Measurements from ENCODE around the gene ZNF148.

The ZNF148 gene

GRCh38 chr3:125238759-125239158 lies 136.4 kb downstream of the ZNF148 start:
- H2BK15ac ChIP-seq (replicated peaks; ENCODE audit: low read depth) = no peak overlapping the region
- H3K36me3 ChIP-seq (ENCODE audit: control insufficient read depth, insufficient read depth, low read length) = no peaks in the 10 kb centered on the region
- H2BK5ac ChIP-seq (ENCODE audit: low read length) = no peak overlapping the region
- no peaks in the 10 kb centered on the region for H3K79me2 ChIP-seq (ENCODE audit: control insufficient read depth, insufficient read depth, low read length)
- no peak overlapping the region for H3K56ac ChIP-seq (ENCODE audit: low read length)
- no peak overlapping the region for H4K5ac ChIP-seq (ENCODE audit: low read length)
- no peak overlapping the region for H3K18ac ChIP-seq (ENCODE audit: low read length)
- no peak overlapping the region for H3K27ac ChIP-seq (ENCODE audit: low read depth, low read length)
- no peak overlapping the region for H3K4me2 ChIP-seq (ENCODE audit: low read length)
- no peaks in the 10 kb centered on the region for H3K4me1 ChIP-seq (ENCODE audit: control insufficient read depth, low read depth, low read length)
- no CpG with 5 or more reads among the region's 3 CpGs for WGBS (ENCODE audit: extremely low coverage, insufficient coverage, low lambda C conversion rate)
- no peaks in the 10 kb centered on the region for H3K27me3 ChIP-seq (ENCODE audit: insufficient read depth, low read length, poor library complexity)
- H2BK120ac ChIP-seq (ENCODE audit: low read depth, low read length) = no peak overlapping the region
- H3K4ac ChIP-seq (ENCODE audit: low read depth, low read length) = no peak overlapping the region
- no peak overlapping the region for H2AK5ac ChIP-seq (ENCODE audit: low read length)
- no peak overlapping the region for H3K9ac ChIP-seq (ENCODE audit: low read length)
- no peak overlapping the region for H4K8ac ChIP-seq (ENCODE audit: low read depth, low read length)
- H3K4me3 ChIP-seq (ENCODE audit: low read length) = no peak overlapping the region
- H3K79me1 ChIP-seq (ENCODE audit: low read length) = no peaks in the 10 kb centered on the region
- DNase-seq = no peak
- H3K23ac ChIP-seq (ENCODE audit: low read length) = no peak overlapping the region

- no peak for DNase-seq
- H2BK120ac ChIP-seq (ENCODE audit: low read depth, low read length) = no peak overlapping the region
- no peak overlapping the region for H2BK15ac ChIP-seq (replicated peaks; ENCODE audit: low read depth)
- no peak overlapping the region for H4K8ac ChIP-seq (ENCODE audit: low read depth, low read length)
- H3K79me1 ChIP-seq (ENCODE audit: low read length) = no peaks in the 10 kb centered on the region
- no peaks in the 10 kb centered on the region for H3K79me2 ChIP-seq (ENCODE audit: control insufficient read depth, insufficient read depth, low read length)
- no peak overlapping the region for H3K4me2 ChIP-seq (ENCODE audit: low read length)
- no peak overlapping the region for H4K5ac ChIP-seq (ENCODE audit: low read length)
- H3K4ac ChIP-seq (ENCODE audit: low read depth, low read length) = no peak overlapping the region
- no peak overlapping the region for H3K23ac ChIP-seq (ENCODE audit: low read length)
- H3K27me3 ChIP-seq (ENCODE audit: insufficient read depth, low read length, poor library complexity) = no peaks in the 10 kb centered on the region
- no peak overlapping the region for H3K9ac ChIP-seq (ENCODE audit: low read length)
- no peak overlapping the region for H2BK5ac ChIP-seq (ENCODE audit: low read length)
- no peaks in the 10 kb centered on the region for H3K4me1 ChIP-seq (ENCODE audit: control insufficient read depth, low read depth, low read length)
- no peak overlapping the region for H3K56ac ChIP-seq (ENCODE audit: low read length)
- WGBS (ENCODE audit: extremely low coverage, insufficient coverage, low lambda C conversion rate) = no CpG with 5 or more reads among the region's 6 CpGs
- H3K4me3 ChIP-seq (ENCODE audit: low read length) = no peak overlapping the region
- H2AK5ac ChIP-seq (ENCODE audit: low read length) = no peak overlapping the region
- H3K18ac ChIP-seq (ENCODE audit: low read length) = no peak overlapping the region
- no peaks in the 10 kb centered on the region for H3K36me3 ChIP-seq (ENCODE audit: control insufficient read depth, insufficient read depth, low read length)
- no peak overlapping the region for H3K27ac ChIP-seq (ENCODE audit: low read depth, low read length)
Measured at GRCh38 chr3:125236331-125236903, 138.7 kb downstream of the ZNF148 start.

GRCh38 chr3:125234831-125235230 lies 140.3 kb downstream of the ZNF148 start:
- no CpG with 5 or more reads among the region's 1 CpG for WGBS (ENCODE audit: extremely low coverage, insufficient coverage, low lambda C conversion rate)
- Histone ChIP-seq H3K36me3 (ENCODE audit: control insufficient read depth, insufficient read depth, low read length) (no peaks in the 10 kb centered on the region), H2BK120ac (ENCODE audit: low read depth, low read length) (no peak overlapping the region), H3K4me1 (ENCODE audit: control insufficient read depth, low read depth, low read length) (peaks cover 1% of the 10 kb centered on the region), H3K18ac (ENCODE audit: low read length) (no peak overlapping the region), H2AK5ac (ENCODE audit: low read length) (no peak overlapping the region), H3K9ac (ENCODE audit: low read length) (no peak overlapping the region), H3K27ac (ENCODE audit: low read depth, low read length) (no peak overlapping the region), H3K56ac (ENCODE audit: low read length) (no peak overlapping the region), H3K79me2 (ENCODE audit: control insufficient read depth, insufficient read depth, low read length) (no peaks in the 10 kb centered on the region), H2BK15ac (replicated peaks; ENCODE audit: low read depth) (no peak overlapping the region), H3K79me1 (ENCODE audit: low read length) (no peaks in the 10 kb centered on the region), H2BK5ac (ENCODE audit: low read length) (no peak overlapping the region), H3K4ac (ENCODE audit: low read depth, low read length) (no peak overlapping the region), H3K4me2 (ENCODE audit: low read length) (no peak overlapping the region), H3K4me3 (ENCODE audit: low read length) (no peak overlapping the region), H3K23ac (ENCODE audit: low read length) (no peak overlapping the region), H4K5ac (ENCODE audit: low read length) (no peak overlapping the region), H4K8ac (ENCODE audit: low read depth, low read length) (no peak overlapping the region), H3K27me3 (ENCODE audit: insufficient read depth, low read length, poor library complexity) (no peaks in the 10 kb centered on the region)
- no peak for DNase-seq

- DNase-seq = no peak
- no peak overlapping the region for H4K8ac ChIP-seq (ENCODE audit: low read depth, low read length)
- H3K4me2 ChIP-seq (ENCODE audit: low read length) = no peak overlapping the region
- no peak overlapping the region for H2BK120ac ChIP-seq (ENCODE audit: low read depth, low read length)
- no peak overlapping the region for H3K23ac ChIP-seq (ENCODE audit: low read length)
- no peak overlapping the region for H3K4me3 ChIP-seq (ENCODE audit: low read length)
- H3K4ac ChIP-seq (ENCODE audit: low read depth, low read length) = no peak overlapping the region
- H3K79me2 ChIP-seq (ENCODE audit: control insufficient read depth, insufficient read depth, low read length) = no peaks in the 10 kb centered on the region
- H2AK5ac ChIP-seq (ENCODE audit: low read length) = no peak overlapping the region
- H3K18ac ChIP-seq (ENCODE audit: low read length) = no peak overlapping the region
- no peaks in the 10 kb centered on the region for H3K36me3 ChIP-seq (ENCODE audit: control insufficient read depth, insufficient read depth, low read length)
- no peaks in the 10 kb centered on the region for H3K79me1 ChIP-seq (ENCODE audit: low read length)
- H3K56ac ChIP-seq (ENCODE audit: low read length) = no peak overlapping the region
- no peak overlapping the region for H4K5ac ChIP-seq (ENCODE audit: low read length)
- H3K27ac ChIP-seq (ENCODE audit: low read depth, low read length) = no peak overlapping the region
- WGBS (ENCODE audit: extremely low coverage, insufficient coverage, low lambda C conversion rate) = no CpG with 5 or more reads among the region's 3 CpGs
- H2BK5ac ChIP-seq (ENCODE audit: low read length) = no peak overlapping the region
- H3K27me3 ChIP-seq (ENCODE audit: insufficient read depth, low read length, poor library complexity) = no peaks in the 10 kb centered on the region
- peaks cover 3% of the 10 kb centered on the region for H3K4me1 ChIP-seq (ENCODE audit: control insufficient read depth, low read depth, low read length)
- H2BK15ac ChIP-seq (replicated peaks; ENCODE audit: low read depth) = no peak overlapping the region
- H3K9ac ChIP-seq (ENCODE audit: low read length) = no peak overlapping the region
Measured at GRCh38 chr3:125232401-125232800, 142.7 kb downstream of the ZNF148 start.

GRCh38 chr3:125231895-125232294 lies 143.2 kb downstream of the ZNF148 start:
- Histone ChIP-seq H2AK5ac (ENCODE audit: low read length) (no peak overlapping the region), H3K18ac (ENCODE audit: low read length) (no peak overlapping the region), H3K36me3 (ENCODE audit: control insufficient read depth, insufficient read depth, low read length) (no peaks in the 10 kb centered on the region), H3K27ac (ENCODE audit: low read depth, low read length) (no peak overlapping the region), H3K56ac (ENCODE audit: low read length) (no peak overlapping the region), H3K23ac (ENCODE audit: low read length) (no peak overlapping the region), H2BK5ac (ENCODE audit: low read length) (no peak overlapping the region), H3K4me3 (ENCODE audit: low read length) (no peak overlapping the region), H4K8ac (ENCODE audit: low read depth, low read length) (no peak overlapping the region), H3K4ac (ENCODE audit: low read depth, low read length) (no peak overlapping the region), H3K9ac (ENCODE audit: low read length) (no peak overlapping the region), H3K4me1 (ENCODE audit: control insufficient read depth, low read depth, low read length) (peaks cover 3% of the 10 kb centered on the region), H3K79me2 (ENCODE audit: control insufficient read depth, insufficient read depth, low read length) (no peaks in the 10 kb centered on the region), H3K27me3 (ENCODE audit: insufficient read depth, low read length, poor library complexity) (no peaks in the 10 kb centered on the region), H2BK15ac (replicated peaks; ENCODE audit: low read depth) (no peak overlapping the region), H3K79me1 (ENCODE audit: low read length) (no peaks in the 10 kb centered on the region), H3K4me2 (ENCODE audit: low read length) (no peak overlapping the region), H2BK120ac (ENCODE audit: low read depth, low read length) (no peak overlapping the region), H4K5ac (ENCODE audit: low read length) (no peak overlapping the region)
- no CpG with 5 or more reads among the region's 3 CpGs for WGBS (ENCODE audit: extremely low coverage, insufficient coverage, low lambda C conversion rate)
- DNase-seq = no peak

- no peak overlapping the region for H4K8ac ChIP-seq (ENCODE audit: low read depth, low read length)
- H2BK15ac ChIP-seq (replicated peaks; ENCODE audit: low read depth) = no peak overlapping the region
- H2BK5ac ChIP-seq (ENCODE audit: low read length) = no peak overlapping the region
- no peak overlapping the region for H3K23ac ChIP-seq (ENCODE audit: low read length)
- H4K5ac ChIP-seq (ENCODE audit: low read length) = no peak overlapping the region
- H3K36me3 ChIP-seq (ENCODE audit: control insufficient read depth, insufficient read depth, low read length) = no peaks in the 10 kb centered on the region
- no peak overlapping the region for H2BK120ac ChIP-seq (ENCODE audit: low read depth, low read length)
- no peak overlapping the region for H3K18ac ChIP-seq (ENCODE audit: low read length)
- no peaks in the 10 kb centered on the region for H3K79me1 ChIP-seq (ENCODE audit: low read length)
- no peak overlapping the region for H3K56ac ChIP-seq (ENCODE audit: low read length)
- peaks cover 3% of the 10 kb centered on the region for H3K4me1 ChIP-seq (ENCODE audit: control insufficient read depth, low read depth, low read length)
- no peaks in the 10 kb centered on the region for H3K27me3 ChIP-seq (ENCODE audit: insufficient read depth, low read length, poor library complexity)
- no peak overlapping the region for H3K4ac ChIP-seq (ENCODE audit: low read depth, low read length)
- DNase-seq = peak; percentile 26
- no peaks in the 10 kb centered on the region for H3K79me2 ChIP-seq (ENCODE audit: control insufficient read depth, insufficient read depth, low read length)
- H3K4me3 ChIP-seq (ENCODE audit: low read length) = no peak overlapping the region
- no CpG with 5 or more reads among the region's 1 CpG for WGBS (ENCODE audit: extremely low coverage, insufficient coverage, low lambda C conversion rate)
- no peak overlapping the region for H2AK5ac ChIP-seq (ENCODE audit: low read length)
- H3K27ac ChIP-seq (ENCODE audit: low read depth, low read length) = no peak overlapping the region
- no peak overlapping the region for H3K9ac ChIP-seq (ENCODE audit: low read length)
- no peak overlapping the region for H3K4me2 ChIP-seq (ENCODE audit: low read length)
Measured at GRCh38 chr3:125229707-125230106, 145.4 kb downstream of the ZNF148 start.

All from mesendoderm (in vitro differentiated cells).